Calu3 (cell line): ENCODE measurements around the gene ZNF697. TPM values are rescaled to one million over a fixed set of nuclear protein-coding genes. Genes with fewer than 3 reads are reported as not detected.

ENCODE experiments used
- BruUV-seq: library from RNA; stranded (reverse); fragments of 400-500 nt; replicated peaks from 2 replicates; lab custom pipeline; 2021; lab: Mats Ljungman, UMichigan
- CTCF ChIA-PET: fragments of 300-600 bp; sonication (Branson Sonifier 250); formaldehyde crosslinking; loops from one replicate; lab custom pipeline; 2022; ENCODE audit warnings: antibody characterized with exemption; lab: Charles Lee
- DNase-seq: peaks from one replicate; pipeline ENCODE4 v3.0.0; 2022
- H3K27ac Mint-ChIP-seq: one replicate; pipeline ENCODE4 v1.8.0; 2022; ENCODE audit warnings: mixed read lengths; ENCODE audit not compliant: unreplicated experiment
- H3K27me3 Mint-ChIP-seq: one replicate; pipeline ENCODE4 v1.8.0; 2022; ENCODE audit warnings: mixed read lengths; ENCODE audit not compliant: unreplicated experiment
- H3K36me3 Mint-ChIP-seq: one replicate; pipeline ENCODE4 v1.8.0; 2022; ENCODE audit warnings: mild to moderate bottlenecking, moderate library complexity, mixed read lengths; ENCODE audit not compliant: insufficient read depth, unreplicated experiment
- H3K4me1 Mint-ChIP-seq: one replicate; pipeline ENCODE4 v1.8.0; 2022; ENCODE audit warnings: mild to moderate bottlenecking, low read depth, mixed read lengths; ENCODE audit not compliant: unreplicated experiment
- H3K4me3 Mint-ChIP-seq: one replicate; pipeline ENCODE4 v1.8.0; 2022; ENCODE audit warnings: mild to moderate bottlenecking, low read depth, moderate library complexity, mixed read lengths; ENCODE audit not compliant: unreplicated experiment
- H3K9me3 Mint-ChIP-seq: one replicate; pipeline ENCODE4 v1.8.0; 2022; ENCODE audit warnings: low read depth, mixed read lengths; ENCODE audit not compliant: unreplicated experiment
- CTCF ChIP-seq: fragments of 200-600 bp; IDR thresholded peaks from one replicate; pipeline ENCODE4 v1.8.0; 2022; ENCODE audit warnings: antibody characterized with exemption; ENCODE audit not compliant: unreplicated experiment
- intact Hi-C: fragments of 100-400 bp; cut with micrococcal nuclease; formaldehyde crosslinking; loops from one replicate; pipeline ENCODE4 v1.10.0; 2022; ENCODE audit not compliant: unreplicated experiment
- total RNA-seq: library from RNA; stranded (reverse); gene quantifications from 2 replicates; pipeline ENCODE4 v1.2.3, GENCODE V29; 2022

Gene ZNF697
- total RNA-seq, 1 experiment from 2014 or later, result 4.8 TPM

- Mint-ChIP-seq H3K27ac (no peak overlapping the region), H3K27me3 (no peaks in the 10 kb centered on the region), H3K4me1 (peaks cover 6% of the 10 kb centered on the region), H3K4me3 (no peak overlapping the region), H3K9me3 (no peaks in the 10 kb centered on the region), H3K36me3 (no peaks in the 10 kb centered on the region)
- intact Hi-C loops, result no loop called here
- TF ChIP-seq CTCF, result no peak
- no TSS peak for BruUV-seq
- CTCF ChIA-PET, result interaction anchor here (0.6 kb wide), 1 partner anchor 69 kb away, joined by 4 read pairs; no protein-coding TSS in a partner anchor
- no peak for DNase-seq
These were observed 34.1 kb upstream of the ZNF697 start for GRCh38 chr1:119682141-119682540.

GRCh38 chr1:119681560-119681959 is 33.5 kb upstream of the ZNF697 start:
- CTCF ChIA-PET, result no interaction called here
- no peak overlapping the region for H3K27ac Mint-ChIP-seq
- H3K4me1 Mint-ChIP-seq, result peaks cover 2% of the 10 kb centered on the region
- DNase-seq, result no peak
- BruUV-seq, result no TSS peak
- no peak for TF ChIP-seq CTCF
- H3K27me3 Mint-ChIP-seq, result no peaks in the 10 kb centered on the region
- intact Hi-C loops, result no loop called here
- H3K4me3 Mint-ChIP-seq, result no peak overlapping the region
- no peaks in the 10 kb centered on the region for H3K36me3 Mint-ChIP-seq
- H3K9me3 Mint-ChIP-seq, result no peaks in the 10 kb centered on the region

DNA sequence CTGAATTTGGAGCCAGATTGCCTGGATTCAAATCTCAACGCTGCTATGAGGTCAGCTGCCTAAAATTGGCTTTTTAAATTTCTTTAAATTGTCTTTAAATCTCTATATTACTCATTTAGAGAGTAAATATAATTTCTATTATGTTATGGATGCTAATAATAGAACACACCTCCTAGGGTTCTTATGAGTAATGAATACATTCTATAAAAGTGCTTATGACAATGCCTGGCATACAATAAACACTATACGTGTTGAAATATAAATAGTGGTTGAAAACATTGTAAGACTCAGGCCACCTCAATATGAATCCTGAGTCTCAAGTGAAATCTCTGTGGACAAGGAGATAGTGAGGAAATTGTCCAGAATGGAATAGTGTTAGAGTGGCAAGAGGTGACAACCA is 32.7 kb upstream of the ZNF697 start:
- TF ChIP-seq CTCF, result no peak
- CTCF ChIA-PET, result no interaction called here
- peaks cover 1% of the 10 kb centered on the region for H3K36me3 Mint-ChIP-seq
- no TSS peak for BruUV-seq
- no peaks in the 10 kb centered on the region for H3K27me3 Mint-ChIP-seq
- no peak overlapping the region for H3K27ac Mint-ChIP-seq
- intact Hi-C loops, result no loop called here
- no peak overlapping the region for H3K4me3 Mint-ChIP-seq
- no peak for DNase-seq
- no peaks in the 10 kb centered on the region for H3K9me3 Mint-ChIP-seq
- peaks cover 10% of the 10 kb centered on the region for H3K4me1 Mint-ChIP-seq

DNA sequence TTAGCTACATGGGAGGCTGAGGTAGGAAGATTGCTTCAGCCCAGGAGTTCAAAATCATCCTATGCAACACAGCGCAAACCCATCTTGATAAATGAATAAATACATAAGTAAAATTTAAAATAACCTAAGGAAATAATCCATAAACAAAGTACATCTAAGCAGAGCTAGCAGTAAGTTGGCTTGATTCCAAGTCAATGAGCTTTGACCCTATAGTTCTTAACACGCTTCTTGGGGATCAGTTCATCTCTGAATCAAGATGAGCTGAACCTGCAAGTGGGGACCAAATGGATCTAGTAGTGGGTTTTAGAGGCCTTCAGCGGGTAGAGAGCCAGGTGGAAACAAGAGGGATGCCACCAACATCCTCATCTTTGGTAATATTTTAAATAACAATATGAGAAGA is 32.1 kb upstream of the ZNF697 start:
- H3K27ac Mint-ChIP-seq, result no peak overlapping the region
- no peaks in the 10 kb centered on the region for H3K9me3 Mint-ChIP-seq
- no TSS peak for BruUV-seq
- peaks cover 5% of the 10 kb centered on the region for H3K36me3 Mint-ChIP-seq
- DNase-seq, result no peak
- TF ChIP-seq CTCF, result no peak
- H3K27me3 Mint-ChIP-seq, result no peaks in the 10 kb centered on the region
- H3K4me3 Mint-ChIP-seq, result no peak overlapping the region
- peaks cover 14% of the 10 kb centered on the region for H3K4me1 Mint-ChIP-seq
- CTCF ChIA-PET, result no interaction called here
- intact Hi-C loops, result no loop called here
